NCI-H1417 (cell line): Measurements from ENCODE around the gene PHF19.

ENCODE experiments used
- DNase-seq, 3 experiments: peaks; one replicate each; lab custom pipeline; 2025; lab: John Stamatoyannopoulos, UW

Gene PHF19

DNA sequence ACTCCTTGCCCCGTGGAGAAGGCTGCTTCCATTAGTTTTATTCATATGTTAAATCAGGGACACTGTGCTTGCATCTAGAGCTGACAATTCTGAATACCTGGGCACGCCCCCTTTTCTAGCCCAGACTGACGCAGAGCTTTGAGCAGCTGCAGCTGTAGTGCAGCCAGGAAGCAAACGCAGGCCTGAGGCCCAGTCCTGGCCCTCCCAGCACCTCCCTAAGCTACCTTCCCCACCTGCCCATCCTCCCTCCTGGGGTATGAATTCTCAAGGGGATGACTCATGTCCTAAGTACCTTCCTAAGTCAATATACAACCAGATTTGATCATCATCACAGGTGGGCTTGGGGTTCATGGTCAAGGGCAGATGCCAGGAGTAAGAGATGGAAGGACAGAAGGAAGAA lies 3.5 kb downstream of the PHF19 start:
- no peak for DNase-seq

- no peak for DNase-seq
These were observed 4.0 kb downstream of the PHF19 start for GRCh38 chr9:120872791-120873502.

DNA sequence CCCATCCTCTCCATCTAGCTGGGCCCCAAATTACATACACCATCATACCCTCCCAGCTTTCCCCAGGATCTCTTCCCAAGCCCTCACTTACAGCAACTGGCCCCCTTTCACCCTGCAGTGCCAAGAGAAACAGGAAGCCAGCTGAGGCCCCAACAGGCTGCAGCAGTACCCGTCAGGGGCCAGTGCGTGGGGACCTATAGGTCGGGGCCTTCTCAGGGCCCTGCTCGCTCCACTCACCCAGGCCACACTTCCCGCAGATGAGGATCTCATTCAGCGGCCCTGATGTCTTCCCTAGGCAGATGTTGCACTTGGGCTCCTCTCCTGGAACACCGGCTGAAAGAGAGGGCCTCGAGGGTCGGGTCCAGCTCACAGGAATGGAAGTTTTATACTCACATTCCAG lies 6.8 kb downstream of the PHF19 start:
- no peak for DNase-seq

GRCh38 chr9:120869726-120870125 lies 7.3 kb downstream of the PHF19 start:
- DNase-seq, result no peak

GRCh38 chr9:120869360-120869687 lies 7.7 kb downstream of the PHF19 start:
- DNase-seq, result no peak

DNA sequence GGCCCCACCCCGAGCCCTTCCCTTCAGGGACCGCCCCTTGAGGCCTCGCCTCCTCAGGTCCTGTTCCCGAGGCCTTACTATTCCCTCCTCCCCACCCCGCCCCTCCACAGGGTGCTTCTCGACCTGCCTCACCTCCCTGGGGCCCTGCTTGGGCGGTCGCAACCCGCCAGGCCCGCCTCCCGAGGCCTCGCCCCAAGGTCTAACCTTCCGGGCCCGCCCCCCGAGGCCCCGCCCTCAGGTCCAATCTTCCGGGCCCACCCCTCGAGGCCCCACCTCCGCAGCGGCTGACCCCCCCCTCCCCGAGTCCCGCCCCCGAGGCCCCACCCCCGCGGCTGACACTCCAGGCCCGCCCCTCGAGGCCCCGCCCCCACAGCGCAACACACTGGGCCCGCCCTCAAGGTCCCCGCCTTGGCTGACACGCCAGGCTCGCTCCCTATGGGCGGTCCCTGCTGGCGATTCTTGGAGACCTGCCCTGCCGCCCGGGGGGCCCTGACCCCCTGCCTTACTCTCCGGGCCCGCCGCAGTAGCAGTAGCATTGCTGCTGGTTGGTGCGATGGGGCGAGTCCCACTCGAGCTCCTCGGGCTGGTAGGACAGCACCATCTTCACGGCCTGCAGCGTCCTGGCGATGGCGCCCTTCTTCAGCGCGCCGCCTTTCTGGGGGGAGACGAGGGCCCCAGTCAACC lies 8.2 kb downstream of the PHF19 start:
- DNase-seq, result peak in 1 of 3 experiments; percentile 91

DNA sequence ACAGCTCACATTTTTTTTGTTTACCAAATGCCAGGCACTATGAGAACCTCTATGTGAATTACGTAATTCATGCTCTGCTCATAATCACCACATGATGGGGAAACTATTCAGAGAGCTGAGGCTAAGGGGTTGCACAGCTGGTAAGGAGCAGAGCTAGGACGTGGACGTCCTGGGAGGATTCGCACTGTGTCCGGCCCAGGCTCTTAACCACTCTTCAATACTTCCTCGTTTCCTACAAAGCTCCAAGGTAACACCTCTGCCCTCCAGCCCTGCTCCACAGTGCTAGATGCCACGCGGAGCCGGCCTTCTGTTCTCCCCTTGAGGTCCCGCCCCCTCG lies 8.7 kb downstream of the PHF19 start:
- DNase-seq, result no peak

DNA sequence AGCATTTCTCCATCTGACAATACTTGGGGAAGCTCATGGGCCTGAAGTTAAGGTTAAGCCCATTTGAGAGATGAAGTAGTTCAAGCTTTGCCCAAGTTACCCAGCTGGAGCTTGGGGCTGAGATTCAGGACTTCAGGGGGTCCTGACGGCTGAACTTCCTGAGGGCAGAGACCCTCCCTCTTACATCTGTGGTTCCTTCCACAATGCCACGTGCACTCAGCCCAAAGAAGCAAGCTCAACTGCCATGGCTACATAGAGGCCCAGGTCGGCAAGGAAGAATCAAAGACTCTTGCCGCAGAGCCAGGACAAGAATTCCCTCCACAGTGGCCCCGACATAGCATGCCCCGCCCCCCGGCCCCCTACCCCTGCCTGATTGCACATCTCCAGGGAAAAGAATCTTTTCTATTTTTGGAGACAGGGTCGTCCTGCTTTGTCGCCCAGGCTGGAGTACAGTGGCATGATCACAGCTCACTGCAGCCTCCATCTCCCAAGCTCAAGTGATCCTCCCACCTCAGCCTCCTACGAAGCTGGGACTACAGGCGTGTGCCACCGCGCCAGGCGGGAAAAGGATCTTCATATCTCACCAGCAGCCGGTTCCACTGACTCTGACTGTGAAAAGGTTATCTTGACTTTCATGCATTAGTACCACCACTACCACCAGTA lies 9.2 kb downstream of the PHF19 start:
- DNase-seq, result no peak

DNA sequence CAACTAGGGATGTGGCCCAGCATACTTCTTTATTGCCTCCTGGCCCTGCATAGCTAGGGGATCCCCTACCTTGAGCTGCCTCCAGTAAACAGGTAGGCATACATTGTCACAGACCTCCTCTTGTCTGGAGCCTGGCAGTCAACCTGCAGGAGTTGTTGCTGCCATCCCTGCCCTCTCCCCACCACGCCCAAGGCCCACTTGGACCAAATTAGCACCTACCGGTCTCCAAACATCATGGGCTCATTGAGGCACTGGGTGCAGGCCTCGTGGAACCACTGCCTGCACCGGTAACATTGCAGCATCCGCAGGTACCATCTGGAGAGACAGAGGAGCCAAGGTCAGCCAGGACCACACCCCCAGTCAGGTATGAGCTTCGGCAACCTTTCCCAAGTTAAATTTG lies 10.3 kb downstream of the PHF19 start:
- no peak for DNase-seq

DNA sequence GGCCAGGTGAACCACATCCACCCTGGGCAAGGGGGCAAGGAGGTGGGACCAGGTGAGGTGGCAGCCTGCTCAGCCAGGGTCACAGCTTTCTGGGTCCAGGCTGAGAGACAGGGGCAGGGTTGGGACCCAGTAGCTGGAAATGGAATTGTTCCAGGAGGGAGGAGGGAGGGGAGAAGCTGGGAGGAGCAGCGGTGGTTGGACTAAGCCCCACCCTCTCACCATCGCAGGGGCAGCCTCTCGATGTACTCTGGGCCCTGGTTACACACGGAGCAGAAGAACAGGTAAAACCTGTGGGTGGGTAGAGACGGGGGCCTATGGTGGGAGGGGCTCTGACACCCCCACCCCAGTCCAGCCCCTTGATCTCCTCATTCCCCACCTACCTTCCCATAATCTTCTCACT lies 11.2 kb downstream of the PHF19 start:
- no peak for DNase-seq

GRCh38 chr9:120865176-120865575 lies 11.8 kb downstream of the PHF19 start:
- DNase-seq, result no peak

- DNase-seq, result no peak
These were observed 12.3 kb downstream of the PHF19 start for GRCh38 chr9:120864719-120865118.

GRCh38 chr9:120863833-120864232 lies 13.2 kb downstream of the PHF19 start:
- no peak for DNase-seq

DNA sequence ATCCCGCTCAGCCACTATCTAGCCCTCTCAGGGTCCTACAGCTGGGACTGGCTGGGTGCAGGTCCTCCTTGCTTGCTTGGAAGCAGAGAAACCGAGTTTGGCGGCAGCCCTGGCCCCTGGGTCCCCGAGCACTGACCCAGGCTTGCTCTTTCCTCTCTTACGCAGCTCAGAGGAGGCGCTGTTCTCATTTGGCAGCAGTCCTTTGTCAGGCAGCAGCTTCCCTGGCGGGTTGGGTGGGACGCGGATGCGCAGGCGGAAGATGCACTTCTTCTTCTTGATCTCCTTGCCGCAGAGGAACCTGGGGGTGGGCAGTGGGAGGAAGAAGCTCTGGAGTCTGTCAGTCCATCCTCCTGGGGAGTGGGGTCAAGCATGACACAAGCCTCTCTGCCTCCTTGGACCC lies 14.5 kb downstream of the PHF19 start:
- no peak for DNase-seq

DNA sequence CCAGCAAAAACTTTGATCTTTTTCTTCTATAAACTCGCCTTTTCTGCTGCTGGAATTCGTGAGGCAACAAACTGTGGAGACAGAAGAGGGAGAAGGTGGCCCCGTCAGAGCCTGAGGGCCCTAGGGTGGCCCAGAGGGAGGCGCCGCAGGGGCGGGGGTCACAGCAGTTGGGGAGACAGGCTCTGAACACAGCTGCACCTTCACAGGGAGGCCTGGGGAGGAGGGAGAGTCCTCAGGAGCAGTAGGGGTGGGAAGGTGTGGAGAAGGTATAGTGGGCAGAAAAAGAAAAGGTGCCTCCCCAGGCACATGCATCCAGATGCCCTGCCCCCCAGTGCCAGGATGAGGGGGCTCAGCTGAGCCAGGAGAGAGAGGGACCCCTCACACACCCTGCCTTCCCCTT lies 15.1 kb downstream of the PHF19 start:
- DNase-seq, result no peak

GRCh38 chr9:120860083-120860482 lies 16.9 kb downstream of the PHF19 start:
- DNase-seq, result peak in 1 of 3 experiments; percentile 29

- peak in 1 of 3 experiments; percentile 35 for DNase-seq
These were observed 17.6 kb downstream of the PHF19 start for GRCh38 chr9:120859361-120859760.

- DNase-seq, result no peak
These were observed 19.1 kb downstream of the PHF19 start for GRCh38 chr9:120857902-120858301.

- no peak for DNase-seq
These were observed 19.5 kb downstream of the PHF19 start for GRCh38 chr9:120857481-120857880.

GRCh38 chr9:120856700-120857099 lies 20.3 kb downstream of the PHF19 start:
- DNase-seq, result peak in 2 of 3 experiments; percentile 18 to 35

- DNase-seq, result peak in 1 of 3 experiments; percentile 58
These were observed 20.9 kb downstream of the PHF19 start for GRCh38 chr9:120855827-120856670.

DNA sequence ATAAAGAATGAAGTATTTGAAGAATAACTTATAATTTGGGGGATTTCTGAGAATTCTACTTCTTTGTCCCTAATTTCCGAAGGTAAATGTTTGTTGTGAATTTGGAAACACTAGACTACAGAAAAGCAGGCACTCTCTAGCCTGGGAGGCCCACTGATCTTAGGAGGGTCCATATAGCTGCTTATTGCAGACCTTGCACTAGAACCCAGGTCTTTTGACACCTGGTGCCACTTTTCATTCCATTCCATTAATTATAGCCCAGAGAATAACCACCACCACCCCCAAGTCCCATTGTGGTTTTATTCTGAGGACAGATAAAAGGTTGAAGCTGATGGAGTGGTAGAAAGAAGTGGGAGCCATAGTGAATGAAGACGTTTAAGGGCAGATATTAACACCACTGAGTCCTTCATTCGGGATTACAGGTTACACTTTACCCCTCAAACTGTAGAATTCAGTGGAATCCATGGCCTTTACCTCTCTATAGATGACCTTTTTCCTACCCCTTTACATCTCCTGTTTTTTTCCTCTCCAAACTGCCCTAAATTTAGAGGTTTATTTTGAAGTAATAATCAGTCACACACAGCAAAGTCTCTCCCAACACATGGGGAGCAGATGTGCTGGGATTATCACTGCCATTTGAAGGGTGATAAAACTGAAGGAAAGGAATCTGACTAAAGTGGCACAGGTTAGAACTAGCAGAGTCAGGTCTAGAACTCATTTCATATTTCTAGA lies 22.2 kb downstream of the PHF19 start:
- DNase-seq, result no peak
